HG03175 (cell line): ENCODE measurements around the gene NCS1.

Source experiments
- ATAC-seq: cut with Tn5 transposase; IDR thresholded peaks from one replicate; pipeline ENCODE4 v1.9.1; 2021; ENCODE audit warnings: mild to moderate bottlenecking, moderate library complexity; ENCODE audit not compliant: unreplicated experiment

Gene NCS1

GRCh38 chr9:130211548-130212226 is 39.5 kb downstream of the NCS1 start:
- ATAC-seq, result no peak

- ATAC-seq, result no peak
Measured at GRCh38 chr9:130212543-130213297, 40.5 kb downstream of the NCS1 start.

DNA sequence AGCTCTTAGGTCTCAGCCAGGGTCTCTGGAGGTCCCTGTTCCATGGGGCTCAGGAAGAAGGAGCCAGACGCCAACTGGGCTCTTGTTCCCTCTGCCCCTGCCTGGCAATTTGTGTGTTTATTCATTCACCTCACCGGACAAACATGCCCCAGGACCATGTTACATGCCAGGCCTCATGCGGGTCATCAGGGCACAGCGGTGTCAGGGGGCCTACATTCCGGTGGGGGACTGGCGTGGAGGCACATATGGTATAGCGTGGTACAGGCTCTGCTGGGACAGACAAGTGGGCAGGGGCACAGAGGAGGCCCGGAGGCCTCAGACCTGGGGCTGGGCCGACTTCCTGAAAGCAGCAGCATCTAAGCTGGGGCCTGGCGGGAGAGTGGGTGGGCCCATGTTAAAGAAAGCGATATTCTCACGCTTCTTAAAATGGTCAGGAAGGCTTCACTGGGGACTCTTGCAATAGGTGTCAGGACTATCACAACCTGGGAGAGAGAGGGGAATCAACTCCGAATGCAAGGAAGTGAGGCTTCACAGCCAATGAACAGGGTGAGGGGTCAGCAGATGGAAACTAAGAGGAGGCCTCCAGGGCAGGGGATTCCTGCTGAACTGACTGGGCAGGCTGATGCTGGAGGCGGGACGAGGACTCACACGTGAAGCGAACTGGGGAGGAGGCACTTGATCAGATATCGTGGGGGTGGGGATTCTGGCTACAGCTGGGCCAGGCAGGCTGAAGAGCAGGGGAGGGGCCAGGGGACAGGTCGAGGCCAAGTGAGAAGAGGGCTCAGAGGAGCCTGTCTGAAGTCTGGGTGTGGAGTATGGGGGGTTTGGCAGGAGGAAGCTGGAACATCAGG is 41.9 kb downstream of the NCS1 start:
- no peak for ATAC-seq

- ATAC-seq, result no peak
Measured at GRCh38 chr9:130214776-130215340, 42.7 kb downstream of the NCS1 start.

GRCh38 chr9:130215341-130216119 is 43.3 kb downstream of the NCS1 start:
- ATAC-seq, result no peak

DNA sequence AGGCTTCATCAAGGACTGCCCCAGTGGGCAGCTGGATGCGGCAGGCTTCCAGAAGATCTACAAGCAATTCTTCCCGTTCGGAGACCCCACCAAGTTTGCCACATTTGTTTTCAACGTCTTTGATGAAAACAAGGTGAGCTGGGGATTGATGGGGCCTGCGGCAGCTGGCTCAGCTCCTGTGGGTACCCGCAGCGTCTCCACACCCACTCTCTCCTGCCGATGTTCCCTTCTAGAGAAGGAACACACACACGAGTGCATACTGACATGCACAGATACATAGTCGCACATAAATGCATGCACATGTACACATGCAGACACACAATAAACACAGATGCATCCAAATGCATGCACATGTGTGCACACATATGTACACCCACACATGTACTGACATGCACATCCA is 45.6 kb downstream of the NCS1 start:
- ATAC-seq, result no peak

- no peak for ATAC-seq
Measured at GRCh38 chr9:130219661-130220096, 47.5 kb downstream of the NCS1 start.

DNA sequence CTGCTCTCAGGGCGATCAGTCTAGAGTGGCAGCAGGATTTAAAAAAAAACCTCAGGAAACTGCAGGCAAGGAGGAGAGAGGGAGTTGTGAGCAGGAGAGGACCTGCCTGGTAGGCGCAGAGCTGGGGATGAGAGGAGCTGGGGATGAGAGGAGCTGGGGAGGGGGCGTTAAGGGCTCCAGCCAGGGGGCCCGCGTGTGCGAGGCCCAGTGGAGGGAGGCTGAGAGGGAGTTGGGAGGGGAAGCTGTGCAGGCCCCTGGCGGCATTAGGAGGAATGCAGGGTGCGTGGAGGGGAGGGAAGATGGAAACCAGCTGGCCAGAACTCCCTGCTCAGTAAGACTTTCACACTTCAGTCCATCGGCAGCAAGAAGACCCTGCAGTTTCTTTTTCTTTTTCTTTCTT is 48.1 kb downstream of the NCS1 start:
- no peak for ATAC-seq

DNA sequence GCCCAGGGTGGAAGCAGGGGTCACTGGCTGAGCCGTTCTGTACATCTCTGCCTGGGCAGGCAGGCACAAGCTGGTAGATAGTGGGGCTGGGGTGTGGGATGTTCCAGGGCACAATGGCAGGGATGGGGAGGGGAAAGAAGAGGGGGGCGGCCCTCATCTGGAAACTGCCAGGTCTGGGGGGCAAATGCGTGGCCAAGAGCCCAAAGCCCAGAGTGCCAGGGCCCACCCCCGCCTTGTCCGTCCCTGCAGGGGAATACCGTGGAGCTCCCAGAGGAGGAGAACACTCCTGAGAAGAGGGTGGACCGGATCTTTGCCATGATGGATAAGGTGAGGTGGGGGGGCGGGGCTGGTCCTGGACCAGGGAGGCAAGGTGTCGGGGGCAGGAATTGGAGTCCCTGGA is 50.6 kb downstream of the NCS1 start:
- no peak for ATAC-seq

DNA sequence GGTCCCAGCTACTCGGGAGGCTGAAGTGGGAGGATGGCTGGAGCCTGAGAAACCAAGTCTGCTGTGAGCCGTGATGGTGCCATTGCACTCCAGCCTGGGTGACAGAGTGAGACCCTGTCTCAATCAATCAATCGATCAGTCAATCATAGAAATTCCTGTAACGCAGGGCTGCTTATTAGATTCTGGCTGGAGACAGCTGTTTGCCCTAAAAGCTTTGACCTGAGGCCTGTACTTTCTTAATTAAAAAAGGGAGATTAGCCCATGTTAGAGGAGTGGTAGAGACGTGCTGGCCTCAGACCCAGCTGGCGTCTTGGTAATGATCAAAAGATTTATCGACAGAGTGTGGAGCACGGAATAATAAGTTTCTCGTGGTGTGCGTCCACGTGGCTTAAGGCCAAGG is 52.9 kb downstream of the NCS1 start:
- ATAC-seq, result no peak

- ATAC-seq, result no peak
Measured at GRCh38 chr9:130225586-130225985, 53.4 kb downstream of the NCS1 start.

DNA sequence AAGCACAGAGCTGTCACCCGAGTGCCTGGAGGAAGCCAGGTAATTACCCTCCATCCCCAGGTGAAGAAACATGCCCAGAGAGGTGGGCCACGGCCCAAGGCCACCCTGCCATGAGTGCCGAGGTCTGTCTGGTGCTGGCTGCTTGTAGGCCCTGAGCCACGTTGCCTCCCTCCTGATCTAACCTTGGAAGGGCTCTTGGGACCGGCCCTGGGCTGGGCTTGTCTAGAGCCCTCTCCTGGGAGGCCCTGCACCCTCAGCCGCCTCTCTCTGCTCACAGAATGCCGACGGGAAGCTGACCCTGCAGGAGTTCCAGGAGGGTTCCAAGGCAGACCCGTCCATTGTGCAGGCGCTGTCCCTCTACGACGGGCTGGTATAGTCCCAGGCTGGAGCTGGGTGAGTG is 53.9 kb downstream of the NCS1 start:
- no peak for ATAC-seq

DNA sequence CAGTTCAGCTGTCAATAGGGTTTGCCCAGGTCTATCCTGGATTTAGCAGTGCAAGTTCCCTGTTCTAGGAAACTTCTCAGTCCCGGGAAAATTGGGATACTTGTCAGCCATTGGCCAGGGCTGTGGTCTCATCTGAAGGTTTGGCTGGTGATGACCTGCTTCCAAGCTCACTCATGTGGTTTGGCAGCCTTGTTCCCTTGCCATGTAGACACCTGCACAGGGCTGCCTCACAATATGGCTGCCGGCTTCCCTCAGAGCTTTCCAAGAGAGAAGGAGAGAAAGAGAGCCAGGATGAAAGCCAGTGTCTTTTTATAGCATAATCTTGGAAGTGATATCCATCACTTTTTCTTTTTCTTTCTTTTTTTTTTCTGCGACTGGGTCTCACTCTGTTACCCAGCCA is 55.6 kb downstream of the NCS1 start:
- no peak for ATAC-seq

DNA sequence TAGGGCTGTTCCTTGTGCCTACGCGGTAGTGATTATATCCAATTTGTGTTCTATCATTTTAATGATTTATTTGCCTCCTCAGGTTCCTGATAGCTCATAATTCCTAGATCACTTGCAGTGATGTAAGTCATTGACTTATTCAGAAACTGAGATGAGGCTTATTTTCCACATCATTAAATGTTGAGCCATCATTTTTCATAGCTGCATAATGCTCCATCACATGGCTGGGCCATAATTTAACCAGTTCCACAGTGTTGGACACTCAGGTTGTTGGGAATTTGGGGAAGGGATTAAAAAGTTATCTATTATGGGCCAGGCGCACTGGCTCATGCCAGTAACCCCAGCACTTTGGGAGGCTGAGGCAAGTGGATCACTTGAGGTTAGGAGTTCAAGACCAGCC is 57.6 kb downstream of the NCS1 start:
- no peak for ATAC-seq

DNA sequence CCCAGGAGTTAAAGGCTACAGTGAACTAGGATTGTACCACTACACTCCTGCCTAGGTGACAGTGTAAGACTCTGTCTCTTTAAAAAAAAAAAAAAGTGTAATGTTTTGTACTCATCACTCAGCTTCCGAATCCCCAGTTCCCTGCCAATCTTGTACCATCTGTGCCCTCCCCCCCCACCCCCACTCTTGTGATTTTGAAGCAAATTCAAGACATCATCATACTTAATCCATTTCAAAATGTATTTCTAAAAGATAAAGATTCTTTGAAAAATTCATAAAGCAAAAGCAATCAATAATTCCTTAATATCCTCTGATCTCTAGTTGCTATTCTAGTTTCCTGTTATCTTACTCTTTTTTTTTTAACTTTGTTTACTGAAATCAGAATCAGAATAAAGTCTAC is 58.4 kb downstream of the NCS1 start:
- no peak for ATAC-seq

GRCh38 chr9:130232899-130233586 is 60.8 kb downstream of the NCS1 start:
- ATAC-seq, result no peak

- no peak for ATAC-seq
Measured at GRCh38 chr9:130233587-130233945, 61.4 kb downstream of the NCS1 start.

DNA sequence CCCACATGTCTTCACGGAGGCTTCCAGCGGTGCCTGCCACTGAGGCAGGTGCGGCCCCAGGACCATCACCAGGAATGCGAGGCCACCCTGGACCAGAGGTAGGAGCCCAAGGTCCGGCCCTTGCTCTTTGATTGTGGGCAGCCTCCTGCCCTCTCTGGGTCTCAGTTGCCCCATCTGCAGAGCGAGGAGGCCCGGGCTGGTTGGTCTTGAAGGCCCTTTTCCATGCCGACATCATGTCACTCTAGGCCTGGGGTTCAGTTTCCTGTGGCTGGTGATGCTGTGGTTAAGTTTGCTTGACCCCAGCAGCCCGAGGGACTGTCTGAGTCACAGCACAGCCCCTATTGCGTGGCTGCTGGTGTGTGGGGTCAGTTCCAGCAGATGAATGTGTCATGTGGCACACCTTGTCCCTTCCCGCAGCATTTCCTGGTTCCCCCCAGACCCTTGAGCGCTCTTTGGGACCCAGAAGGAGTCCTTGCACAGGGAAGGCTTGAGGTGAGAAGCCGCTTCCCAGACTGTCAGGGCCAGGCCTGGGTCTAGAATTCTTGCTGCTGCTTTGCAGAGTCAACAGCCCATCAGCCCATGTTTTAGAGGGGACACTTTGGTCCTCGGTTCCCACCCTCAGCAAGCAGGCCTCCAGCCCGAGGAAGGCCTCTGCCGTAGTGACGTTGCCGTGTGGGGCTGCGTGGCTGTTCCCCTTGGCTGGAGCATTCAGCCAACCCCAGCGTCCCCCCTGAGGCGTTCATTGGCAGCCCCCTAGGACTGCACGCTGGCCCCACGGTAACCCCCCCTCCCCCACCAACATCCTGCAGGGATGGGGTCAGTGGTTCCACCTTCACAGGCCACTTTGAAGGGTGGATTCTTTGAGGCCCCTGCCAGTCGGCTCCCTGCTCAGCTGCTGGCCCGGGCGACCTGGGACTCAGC is 62.4 kb downstream of the NCS1 start:
- no peak for ATAC-seq
